Endothelial cell of umbilical vein (primary cell): ENCODE results near the gene IGSF6.
"Not testable (repeated sequence)": the region's sequence is repeated elsewhere in the genome, so short reads cannot be mapped to it uniquely, and the experiment has no call there.

Source experiments
- FOS ChIP-seq: IDR thresholded peaks from 2 replicates; pipeline ENCODE4 v1.6.1; 2011; ENCODE audit warnings: mild to moderate bottlenecking, low read length, moderate library complexity, borderline replicate concordance; ENCODE audit not compliant: insufficient read depth
- MYC ChIP-seq: IDR thresholded peaks from one replicate; pipeline ENCODE4 v1.6.1; 2011; ENCODE audit warnings: mild to moderate bottlenecking, low read depth, low read length
- POLR2A ChIP-seq: IDR thresholded peaks from 2 replicates; pipeline ENCODE4 v1.6.1; 2012; ENCODE audit warnings: low read depth, mild to moderate bottlenecking, control low read depth, low read length
- TF ChIP-seq, protein P1 (sequence below), 2 donors: IDR thresholded peaks; 1 replicate in 1 of 2; 2 replicates in 1 of 2; pipeline ENCODE4 v1.5.1; 2011; ENCODE audit warnings: low read length in 2 of 2, mild to moderate bottlenecking in 2 of 2, moderate library complexity in 2 of 2, control low read depth in 1 of 2, inconsistent platforms in 1 of 2, low read depth in 1 of 2; ENCODE audit not compliant: insufficient read depth in 1 of 2; ENCODE audit errors: extremely low read depth in 1 of 2

DNA sequence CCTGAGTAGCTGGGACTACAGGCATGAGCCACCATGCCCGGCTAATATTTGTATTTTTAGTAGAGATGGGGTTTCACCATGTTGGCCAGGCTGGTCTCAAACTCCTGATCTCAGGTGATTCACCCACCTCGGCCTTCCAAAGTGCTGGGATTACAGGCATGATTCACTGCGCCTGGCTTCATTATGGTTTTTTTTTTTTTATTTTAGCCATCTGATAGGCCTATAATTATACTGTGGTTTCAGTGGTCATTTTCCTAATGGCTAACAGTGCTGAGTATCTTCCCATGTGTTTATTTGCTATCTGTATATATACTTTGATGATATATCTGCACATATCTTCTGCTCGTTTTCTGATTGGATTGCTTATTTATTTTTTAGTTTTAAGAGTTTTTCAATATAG, 22.0 kb upstream of the IGSF6 start:
- TF ChIP-seq POLR2A, FOS, MYC: not testable (repeated sequence)
- TF ChIP-seq, protein P1, sequence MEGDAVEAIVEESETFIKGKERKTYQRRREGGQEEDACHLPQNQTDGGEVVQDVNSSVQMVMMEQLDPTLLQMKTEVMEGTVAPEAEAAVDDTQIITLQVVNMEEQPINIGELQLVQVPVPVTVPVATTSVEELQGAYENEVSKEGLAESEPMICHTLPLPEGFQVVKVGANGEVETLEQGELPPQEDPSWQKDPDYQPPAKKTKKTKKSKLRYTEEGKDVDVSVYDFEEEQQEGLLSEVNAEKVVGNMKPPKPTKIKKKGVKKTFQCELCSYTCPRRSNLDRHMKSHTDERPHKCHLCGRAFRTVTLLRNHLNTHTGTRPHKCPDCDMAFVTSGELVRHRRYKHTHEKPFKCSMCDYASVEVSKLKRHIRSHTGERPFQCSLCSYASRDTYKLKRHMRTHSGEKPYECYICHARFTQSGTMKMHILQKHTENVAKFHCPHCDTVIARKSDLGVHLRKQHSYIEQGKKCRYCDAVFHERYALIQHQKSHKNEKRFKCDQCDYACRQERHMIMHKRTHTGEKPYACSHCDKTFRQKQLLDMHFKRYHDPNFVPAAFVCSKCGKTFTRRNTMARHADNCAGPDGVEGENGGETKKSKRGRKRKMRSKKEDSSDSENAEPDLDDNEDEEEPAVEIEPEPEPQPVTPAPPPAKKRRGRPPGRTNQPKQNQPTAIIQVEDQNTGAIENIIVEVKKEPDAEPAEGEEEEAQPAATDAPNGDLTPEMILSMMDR (IDR thresholded peaks at IDR 0.05; ENCODE audit: extremely low read depth in 1 of 2, insufficient read depth in 1 of 2, low read depth in 1 of 2, low read length in 2 of 2), result not testable (repeated sequence)
